Raji (cell line): Measurements from ENCODE around the gene BBS9.

Experiments
- POLR2A ChIP-seq: IDR thresholded peaks from 2 replicates; pipeline ENCODE4 v1.6.1; 2011; ENCODE audit warnings: low read depth, low read length, control low read depth; ENCODE audit not compliant: insufficient read depth

BBS9 gene

DNA sequence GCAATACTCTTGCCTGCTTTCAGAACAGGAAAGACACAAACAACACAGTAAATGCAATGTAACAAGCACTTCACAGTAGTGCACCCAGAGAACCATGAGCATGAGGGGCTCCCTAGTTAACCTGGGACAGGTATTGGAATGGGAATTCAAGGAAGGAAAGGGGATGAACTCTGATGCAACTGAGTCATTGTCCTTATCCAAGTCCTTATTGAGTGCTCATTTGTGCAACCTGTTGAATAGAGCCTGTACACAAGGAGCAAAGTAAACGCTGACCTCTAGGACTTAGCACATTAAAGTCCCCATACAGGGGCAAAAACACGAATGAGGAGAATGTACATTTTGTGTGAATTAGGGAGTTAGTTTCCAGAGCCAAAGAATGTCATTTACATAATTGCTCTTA, 499.5 kb downstream of the BBS9 start:
- no peak for TF ChIP-seq POLR2A

DNA sequence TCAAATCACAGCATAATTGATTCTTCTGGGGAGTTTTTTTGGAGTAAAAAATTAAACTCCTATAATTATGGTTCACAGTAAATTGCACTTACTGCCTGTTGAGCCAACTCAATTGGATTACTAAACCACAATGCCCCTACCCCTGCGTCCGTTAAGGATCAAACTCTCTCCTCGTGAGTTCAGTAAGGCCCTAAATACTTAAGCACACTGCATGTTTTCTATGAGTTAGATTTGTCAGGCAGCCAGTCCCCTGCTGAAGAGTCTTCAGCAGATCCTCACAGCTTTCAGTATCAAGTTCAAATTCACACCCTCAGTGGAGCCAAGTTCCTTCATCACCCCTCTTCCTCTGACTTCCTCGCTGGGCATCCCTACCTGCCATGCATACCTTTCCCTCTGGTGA, 501.0 kb downstream of the BBS9 start:
- TF ChIP-seq POLR2A: no peak

DNA sequence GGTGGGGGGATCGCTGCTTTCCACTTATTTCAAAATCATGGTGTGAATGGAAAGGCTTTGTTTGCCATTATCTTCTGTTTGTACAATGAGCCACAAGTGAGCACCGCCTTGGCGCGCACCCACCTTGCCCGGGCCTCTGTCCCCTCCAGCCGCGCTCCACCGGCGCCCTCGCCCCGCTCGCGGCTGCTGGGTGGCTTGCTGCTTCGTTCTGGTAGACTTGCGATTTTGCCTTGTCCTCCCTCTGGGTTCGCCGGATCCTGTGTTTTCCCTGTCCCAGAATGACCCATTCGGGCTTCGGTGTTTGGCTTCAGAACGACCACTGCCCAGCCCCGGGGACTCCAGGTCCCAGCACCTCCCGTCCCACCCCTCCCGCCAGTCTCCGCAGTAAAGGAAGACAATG, 503.0 kb downstream of the BBS9 start:
- TF ChIP-seq POLR2A: no peak

DNA sequence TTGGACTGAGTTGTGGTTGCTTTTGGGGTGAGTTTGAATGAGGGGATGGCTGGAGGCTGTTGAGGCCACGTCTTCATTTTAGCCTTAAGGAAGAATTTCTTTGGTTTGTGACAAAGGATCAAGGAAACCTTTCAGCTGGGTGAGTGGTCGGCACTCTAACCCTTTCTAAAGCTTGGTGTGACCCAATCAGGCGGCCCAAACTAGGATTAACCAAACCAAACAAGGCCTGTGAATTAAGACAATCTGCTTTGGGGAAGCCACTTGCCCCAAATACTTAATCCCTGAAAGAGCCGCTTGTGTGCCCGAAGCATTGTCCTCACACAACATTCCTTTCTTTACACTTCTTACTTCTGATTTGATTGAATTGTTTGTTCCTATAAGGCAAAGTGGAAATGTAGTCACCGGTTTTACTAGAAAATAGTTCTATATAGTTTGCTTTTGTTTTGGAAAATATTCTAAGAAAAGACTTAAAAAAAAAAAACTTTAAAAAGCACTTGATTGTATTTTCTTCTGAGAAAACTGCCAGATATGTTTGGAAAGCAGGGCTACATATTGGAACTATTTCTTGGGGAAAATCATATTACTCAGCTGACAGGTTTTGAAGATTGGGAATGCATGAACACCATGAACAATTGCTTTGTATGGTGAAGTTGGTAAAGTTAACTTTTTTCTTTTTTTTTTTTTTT, 503.6 kb downstream of the BBS9 start:
- TF ChIP-seq POLR2A: no peak

DNA sequence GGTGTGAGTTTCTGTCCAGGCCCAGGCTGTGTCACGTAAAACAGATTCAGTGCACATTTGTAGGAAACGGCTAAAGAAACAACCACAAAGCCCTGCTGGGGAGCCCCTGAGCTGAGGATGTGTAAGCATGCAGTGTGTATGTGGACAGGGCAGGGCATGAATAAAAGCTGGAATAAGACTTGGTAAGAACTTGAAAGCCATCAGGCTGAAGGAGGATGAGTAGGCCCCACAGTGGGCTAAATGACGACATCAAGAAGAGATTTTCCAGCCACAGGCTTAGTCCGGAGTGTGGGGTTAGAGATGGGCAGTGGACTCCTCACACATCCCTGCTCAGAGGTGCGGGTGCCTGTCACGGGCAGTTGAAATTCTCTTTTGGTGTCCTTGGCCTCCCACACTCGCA, 505.2 kb downstream of the BBS9 start:
- no peak for TF ChIP-seq POLR2A

DNA sequence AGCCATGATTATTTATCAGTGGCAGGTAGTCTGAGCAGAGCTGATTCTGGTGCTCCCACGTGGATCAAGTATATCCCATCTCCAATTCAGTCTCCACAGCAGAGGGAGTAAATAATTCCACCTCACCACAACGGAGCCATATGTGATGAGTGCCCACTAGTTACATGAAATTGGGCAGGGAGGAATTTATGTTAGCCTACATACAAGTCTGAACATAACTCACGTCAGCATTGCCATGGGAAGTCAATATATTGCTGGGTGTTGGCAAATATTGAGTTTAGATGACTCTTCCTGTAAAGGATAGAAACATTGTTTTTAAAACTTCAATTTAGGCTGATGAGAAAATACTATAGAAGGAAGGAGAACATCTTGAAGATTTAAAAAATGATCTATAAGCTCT, 507.0 kb downstream of the BBS9 start:
- TF ChIP-seq POLR2A: no peak

DNA sequence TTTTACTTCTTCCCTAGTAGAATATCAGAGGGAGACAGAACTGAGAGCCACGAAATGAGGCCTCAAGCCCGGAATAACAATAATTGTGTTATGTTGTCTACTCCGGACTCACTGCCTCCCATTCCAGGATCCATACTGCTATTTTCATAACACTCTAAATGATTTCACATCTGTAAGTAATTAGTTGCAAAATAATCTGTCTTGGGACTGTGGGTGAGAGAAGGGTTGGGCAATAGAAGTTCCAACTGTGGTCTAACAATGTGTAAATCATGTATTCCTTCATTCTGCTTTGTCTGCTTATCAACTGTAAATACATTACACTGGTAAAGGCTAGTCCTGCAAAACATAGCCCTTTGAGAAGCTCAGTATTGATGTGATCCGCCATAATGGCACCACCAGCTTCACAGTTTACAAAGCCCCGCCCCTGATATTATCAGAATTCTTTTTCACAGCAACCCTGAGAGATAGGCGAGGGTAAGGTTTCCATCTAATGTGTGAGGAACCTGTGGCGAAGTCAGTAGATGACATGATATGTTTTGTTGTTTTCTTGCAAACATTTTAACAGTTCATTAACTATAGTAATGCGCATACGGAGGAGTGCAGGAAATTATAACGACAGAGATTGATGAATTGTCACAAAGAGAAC, 510.3 kb downstream of the BBS9 start:
- no peak for TF ChIP-seq POLR2A

DNA sequence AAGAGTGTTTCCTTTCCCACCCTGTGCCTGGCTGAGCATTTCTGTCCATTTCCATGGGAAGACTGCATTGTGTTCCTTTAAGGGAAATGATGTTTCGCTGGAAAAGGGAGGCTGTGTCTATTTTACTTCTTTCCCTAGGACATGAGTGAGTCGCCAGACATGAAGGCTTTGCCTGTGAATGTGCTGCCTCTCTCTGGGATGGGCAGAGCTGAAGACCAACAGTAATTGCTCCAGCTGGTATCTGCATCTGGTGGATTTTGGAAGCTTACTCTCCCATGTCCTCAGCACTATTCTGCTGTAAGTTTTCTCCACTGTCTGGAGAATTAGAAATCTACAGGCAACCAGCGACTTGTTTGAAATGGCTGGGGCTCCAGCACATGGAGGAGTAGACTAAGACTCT, 511.4 kb downstream of the BBS9 start:
- no peak for TF ChIP-seq POLR2A

DNA sequence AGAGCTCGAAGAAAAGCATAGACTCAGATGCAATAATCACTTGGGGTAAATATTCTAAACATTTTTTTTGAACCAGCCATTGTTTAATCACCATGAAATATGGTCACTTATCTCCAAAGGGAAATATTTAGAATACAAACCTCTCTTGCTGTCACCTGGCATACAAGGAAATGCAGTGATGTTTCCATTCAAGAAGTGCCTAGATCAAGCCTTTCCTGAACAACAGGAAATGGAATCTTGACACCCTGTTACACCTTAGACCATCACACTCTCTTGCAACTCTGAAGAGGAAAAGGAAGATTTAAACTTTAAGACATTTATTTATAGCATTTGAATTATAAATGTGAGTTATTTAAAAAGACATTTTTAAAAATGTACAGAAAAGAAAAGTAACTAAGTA, 512.9 kb downstream of the BBS9 start:
- TF ChIP-seq POLR2A: no peak

DNA sequence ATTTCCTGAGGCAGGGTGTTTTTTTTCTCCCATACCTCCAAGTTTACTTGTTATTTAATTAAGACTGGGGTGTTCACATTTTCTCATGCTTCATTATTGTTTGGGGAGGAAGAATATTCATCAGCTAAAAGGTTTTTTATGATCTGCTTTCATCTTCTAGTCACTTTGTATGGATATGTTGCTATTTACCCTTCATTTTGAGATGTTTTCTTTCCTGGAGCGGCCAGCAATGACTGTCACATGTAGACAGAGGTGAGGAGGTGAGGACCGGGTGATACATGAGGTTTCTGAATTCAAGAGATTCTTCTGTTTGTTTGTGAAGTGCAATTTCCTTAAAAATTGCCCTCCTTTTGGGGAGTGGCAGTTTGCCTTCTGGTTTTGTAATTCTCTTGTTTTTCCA, 514.2 kb downstream of the BBS9 start:
- no peak for TF ChIP-seq POLR2A

DNA sequence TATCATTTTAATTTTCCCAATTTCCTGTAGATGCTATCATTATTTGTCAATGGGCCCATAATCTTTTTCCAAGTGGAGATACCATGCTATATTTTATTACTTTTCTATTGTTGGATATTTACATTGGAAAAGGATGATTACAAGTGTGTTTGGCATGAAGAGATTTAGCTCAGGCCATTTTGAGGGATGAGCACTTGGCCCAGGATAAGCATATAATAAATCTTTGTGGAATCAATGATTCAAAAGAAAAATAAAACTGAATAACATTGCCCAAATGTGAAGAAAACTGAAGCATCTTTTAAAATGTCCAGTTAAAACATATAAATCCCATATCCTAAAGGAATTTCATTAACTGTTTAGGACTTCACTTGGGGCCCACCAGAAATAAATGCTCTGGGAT, 515.1 kb downstream of the BBS9 start:
- no peak for TF ChIP-seq POLR2A

DNA sequence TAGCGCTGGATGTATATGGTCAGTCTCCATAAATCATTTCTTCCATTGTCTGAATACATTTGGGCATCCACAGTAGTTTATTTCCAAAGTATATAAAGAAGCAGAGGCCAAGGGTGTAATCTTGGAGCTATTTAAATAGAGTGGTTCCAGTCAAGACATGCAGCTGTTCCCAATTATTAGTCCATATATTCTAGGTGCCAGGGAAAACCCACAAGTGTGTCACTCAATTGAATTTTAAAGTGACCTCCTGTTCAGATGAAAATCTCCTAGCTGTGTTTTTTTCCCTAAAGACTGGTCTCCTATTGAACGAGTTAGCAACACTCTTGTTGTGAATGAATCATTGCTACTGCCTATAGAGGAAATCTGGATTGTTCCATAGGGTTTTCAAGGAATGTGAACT, 515.7 kb downstream of the BBS9 start:
- no peak for TF ChIP-seq POLR2A

DNA sequence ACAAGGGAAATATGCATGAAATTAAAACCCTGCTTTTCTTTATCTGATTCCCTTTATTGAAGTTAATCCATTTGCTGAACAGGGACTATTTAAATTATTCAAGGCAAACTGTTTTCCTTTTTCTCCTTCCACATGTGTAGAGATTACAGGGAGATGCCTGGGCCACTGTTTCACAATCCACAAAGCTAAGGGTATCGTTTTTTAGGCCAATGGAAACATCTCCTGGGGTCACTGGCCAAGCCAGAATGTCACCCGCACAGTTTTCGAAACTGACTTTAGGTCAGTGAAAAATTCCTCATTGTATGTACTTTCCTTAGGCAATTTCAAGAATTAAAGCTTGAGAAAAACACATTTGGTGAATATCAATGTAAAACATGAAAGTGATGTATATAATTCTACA, 516.8 kb downstream of the BBS9 start:
- no peak for TF ChIP-seq POLR2A

DNA sequence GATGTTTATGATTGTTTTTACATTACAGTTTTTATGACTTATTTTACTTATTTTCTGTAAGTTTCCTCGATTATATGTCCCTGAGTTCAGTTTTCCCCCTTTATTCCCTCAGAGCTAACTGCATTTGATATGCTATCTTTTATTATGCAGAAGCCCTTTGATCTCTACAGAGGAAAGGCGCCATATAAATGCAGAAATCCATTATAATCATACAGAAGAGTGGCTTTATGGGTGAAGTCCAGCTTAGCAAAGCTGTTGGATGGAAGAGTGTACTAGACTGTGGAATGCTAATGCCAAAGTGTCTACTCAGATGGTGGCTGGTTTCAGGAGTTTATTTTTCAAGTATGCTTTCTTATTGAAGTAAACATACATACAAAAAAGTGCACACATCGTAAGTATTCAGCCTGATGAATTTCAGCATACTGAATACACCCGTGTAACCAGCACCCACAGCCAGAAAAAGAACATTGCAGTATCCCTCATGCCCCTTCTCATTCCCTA, 517.6 kb downstream of the BBS9 start:
- TF ChIP-seq POLR2A: no peak

DNA sequence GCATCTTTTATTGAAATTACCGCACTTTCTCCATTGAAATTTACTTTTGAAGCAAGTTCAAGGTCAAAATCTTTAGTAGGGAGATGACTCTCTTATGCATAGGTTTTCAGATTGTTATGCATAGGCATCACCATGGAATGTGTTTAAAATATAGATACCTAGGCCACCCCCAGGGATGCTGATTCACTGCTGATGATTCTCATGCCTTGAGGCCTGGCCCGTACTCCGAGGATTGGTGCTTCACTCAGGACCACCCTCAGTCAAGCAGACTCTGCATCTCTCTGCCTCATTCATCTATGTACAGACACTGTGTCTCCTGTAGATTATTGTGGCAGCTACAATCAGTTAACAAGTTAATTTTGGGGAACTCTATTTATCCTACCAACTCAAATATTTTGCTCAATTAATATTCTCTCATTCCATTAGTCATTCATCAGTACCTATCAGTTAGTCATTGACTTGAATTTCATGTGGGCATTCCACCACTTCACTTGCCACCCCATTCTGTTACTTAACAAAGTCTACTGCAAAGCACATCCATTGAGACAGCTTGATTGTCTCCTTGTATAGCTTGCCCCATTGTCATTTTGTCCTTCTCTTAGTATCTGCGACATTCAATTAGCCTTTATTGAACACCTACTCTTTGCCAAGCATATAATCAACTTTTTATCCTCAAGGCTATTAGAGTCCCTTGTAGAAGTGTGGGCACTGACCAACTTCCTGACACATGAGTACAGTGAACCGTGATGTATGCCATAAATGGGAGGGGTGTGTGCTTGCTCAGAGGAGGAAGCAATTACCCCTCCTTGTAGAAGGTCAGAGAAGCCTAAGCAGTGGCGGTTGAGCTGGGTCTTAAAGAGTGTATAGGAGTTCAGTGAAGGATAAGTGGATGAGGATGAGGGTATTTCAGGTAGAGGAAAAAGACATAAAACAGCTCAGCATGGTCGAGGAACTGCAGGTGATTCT, 520.4 kb downstream of the BBS9 start:
- TF ChIP-seq POLR2A: no peak

DNA sequence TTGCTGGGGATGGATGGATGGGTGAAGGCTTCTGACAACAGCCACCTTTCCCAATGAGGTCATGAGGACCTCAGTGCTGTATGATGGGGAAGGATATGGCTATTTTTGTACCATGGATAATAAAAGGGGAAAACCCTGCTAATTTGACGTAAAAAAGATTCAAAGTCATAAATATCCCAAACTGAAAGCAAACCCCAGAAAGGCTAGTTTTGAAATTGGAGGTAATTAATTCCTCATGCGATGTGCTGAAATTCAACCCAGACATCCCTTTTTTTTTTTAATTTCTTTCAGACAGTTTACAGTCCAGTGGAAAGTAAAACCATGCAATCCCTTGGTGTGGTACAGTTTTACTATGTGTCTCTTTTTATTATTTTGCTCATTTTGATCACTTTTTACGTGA, 521.5 kb downstream of the BBS9 start:
- no peak for TF ChIP-seq POLR2A

DNA sequence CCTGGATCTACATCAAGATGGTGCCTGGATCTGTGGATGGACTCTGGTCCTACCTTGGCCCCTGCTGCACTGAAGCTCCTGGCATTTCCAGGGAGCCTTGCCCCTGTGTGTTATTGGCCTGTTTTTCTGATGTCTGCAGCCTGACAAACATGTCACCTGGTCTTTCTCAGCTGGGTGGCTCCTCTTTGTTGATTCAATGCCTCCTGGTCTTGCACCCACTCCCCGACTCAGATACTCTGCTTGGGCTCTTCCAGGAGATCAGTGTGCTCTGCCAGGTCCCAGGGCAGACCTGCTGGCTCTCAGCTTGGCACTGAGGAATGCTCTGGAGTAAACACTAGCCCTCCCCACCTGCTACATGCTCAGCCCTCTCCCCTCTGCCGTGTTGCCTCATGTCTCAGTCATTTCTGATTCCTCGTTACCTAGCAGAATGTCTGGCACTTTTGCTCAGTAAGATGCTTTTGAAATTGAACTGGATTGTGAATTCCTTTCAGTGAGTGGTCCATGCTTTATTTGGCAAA, 522.7 kb downstream of the BBS9 start:
- TF ChIP-seq POLR2A: no peak
